Hepatocyte (in vitro differentiated cells): Measurements from ENCODE around the gene MTA3. TPM values are rescaled to one million over a fixed set of nuclear protein-coding genes. Genes with fewer than 3 reads are reported as not detected.

Experiments
- DNase-seq: peaks from one replicate; pipeline ENCODE4 v3.0.0-alpha.2; 2016; ENCODE audit warnings: low spot score
- H2AFZ ChIP-seq: fragments of 200-600 bp; sonication (generic); 2 replicates; pipeline ENCODE4 v1.6.0; 2016; ENCODE audit warnings: antibody characterized with exemption, mild to moderate bottlenecking
- H3K27ac ChIP-seq: fragments of 200-600 bp; sonication (generic); 2 replicates; pipeline ENCODE4 v1.5.1; 2016; ENCODE audit warnings: mild to moderate bottlenecking
- H3K27me3 ChIP-seq: fragments of 200-600 bp; sonication (generic); 2 replicates; pipeline ENCODE4 v1.6.1; 2016
- H3K36me3 ChIP-seq: fragments of 200-600 bp; sonication (generic); replicated peaks from 2 replicates; pipeline ENCODE4 v1.5.1; 2016; ENCODE audit warnings: low read depth; ENCODE audit not compliant: insufficient read depth
- H3K4me1 ChIP-seq: fragments of 200-600 bp; sonication (generic); 2 replicates; pipeline ENCODE4 v1.5.1; 2016; ENCODE audit warnings: mild to moderate bottlenecking, moderate library complexity; ENCODE audit not compliant: insufficient read depth
- H3K4me2 ChIP-seq: fragments of 200-600 bp; sonication (generic); 2 replicates; pipeline ENCODE4 v1.6.0; 2016
- H3K4me3 ChIP-seq: fragments of 200-600 bp; sonication (generic); 2 replicates; pipeline ENCODE4 v1.5.1; 2016; ENCODE audit warnings: mild to moderate bottlenecking
- H3K79me2 ChIP-seq: fragments of 200-600 bp; sonication (generic); 2 replicates; pipeline ENCODE4 v1.6.0; 2017; ENCODE audit warnings: mild to moderate bottlenecking
- H3K9me2 ChIP-seq: fragments of 200-600 bp; sonication (generic); replicated peaks from 2 replicates; pipeline ENCODE4 v1.6.0; 2017; ENCODE audit warnings: mild to moderate bottlenecking; ENCODE audit not compliant: insufficient read depth
- H3K9me3 ChIP-seq: fragments of 200-600 bp; sonication (generic); 2 replicates; pipeline ENCODE4 v1.5.1; 2016; ENCODE audit warnings: low read depth, mild to moderate bottlenecking
- H4K20me1 ChIP-seq: fragments of 200-600 bp; sonication (generic); 2 replicates; pipeline ENCODE4 v1.6.0; 2016; ENCODE audit warnings: mild to moderate bottlenecking; ENCODE audit not compliant: insufficient read depth, poor library complexity, severe bottlenecking
- CTCF ChIP-seq: fragments of 200-600 bp; sonication (generic); IDR thresholded peaks from 2 replicates; pipeline ENCODE4 v1.5.1; 2016; ENCODE audit warnings: antibody characterized with exemption, mild to moderate bottlenecking; ENCODE audit not compliant: poor library complexity
- EZH2 ChIP-seq: fragments of 200-600 bp; sonication (generic); IDR thresholded peaks from 2 replicates; pipeline ENCODE4 v1.6.1; 2016; ENCODE audit warnings: antibody characterized with exemption, mild to moderate bottlenecking, borderline replicate concordance
- EZH2phosphoT487 ChIP-seq: fragments of 200-600 bp; sonication (generic); IDR thresholded peaks from one replicate; pipeline ENCODE4 v1.6.1; 2018; ENCODE audit warnings: antibody characterized with exemption, mild to moderate bottlenecking, low read depth, moderate library complexity; ENCODE audit not compliant: unreplicated experiment, severe bottlenecking
- WGBS: methylation state at CpG from one replicate; pipeline ENCODE4 v1.1.6; 2016; ENCODE audit warnings: low lambda C conversion rate; ENCODE audit errors: missing lambda C conversion rate; 5-methylcytosine and 5-hydroxymethylcytosine counted together
- polyA plus RNA-seq: library from polyadenylated mRNA; unstranded; fragments of >200 nt; fragmentation: Nextera tagmentation; extraction: Ambion mirVana; gene quantifications from 2 replicates; pipeline ENCODE4 v1.2.1, GENCODE V29; 2016
- total RNA-seq: library from RNA; depleted of rRNA; stranded (reverse); fragments of >200 nt; gene quantifications from 2 replicates; pipeline ENCODE4 v1.2.3, GENCODE V29; 2014

MTA3 gene
- total and polyA plus RNA-seq, 2 experiments from 2014 or later, result 34.6 to 44.3 TPM

GRCh38 chr2:42787424-42787787 lies 219.0 kb downstream of the MTA3 start:
- WGBS, result 79% methylated on average over 3 of the region's 3 CpGs

GRCh38 chr2:42787788-42788477 lies 219.5 kb downstream of the MTA3 start:
- H2AFZ ChIP-seq, result no peak overlapping the region
- 72% methylated on average over 12 of the region's 12 CpGs for WGBS
- H3K79me2 ChIP-seq, result peaks cover 23% of the 10 kb centered on the region
- H3K9me2 ChIP-seq, result no peaks in the 10 kb centered on the region
- no peaks in the 10 kb centered on the region for H3K9me3 ChIP-seq
- no peak overlapping the region for H3K27ac ChIP-seq
- H3K27me3 ChIP-seq, result no peaks in the 10 kb centered on the region
- TF ChIP-seq EZH2 (no peak), CTCF (no peak), EZH2phosphoT487 (no peak)
- peak; percentile 8 for DNase-seq
- peaks cover 39% of the 10 kb centered on the region for H3K4me1 ChIP-seq
- H4K20me1 ChIP-seq, result no peaks in the 10 kb centered on the region
- no peak overlapping the region for H3K4me3 ChIP-seq
- H3K36me3 ChIP-seq, result no peaks in the 10 kb centered on the region
- no peak overlapping the region for H3K4me2 ChIP-seq

More at GRCh38 chr2:42787424-42787787, 219.0 kb downstream of the MTA3 start:
- TF ChIP-seq CTCF, result no peak
- no peak for TF ChIP-seq EZH2
- TF ChIP-seq EZH2phosphoT487, result no peak
- H2AFZ ChIP-seq, result no peak overlapping the region
- H3K27me3 ChIP-seq, result no peaks in the 10 kb centered on the region
- peaks cover 37% of the 10 kb centered on the region for H3K4me1 ChIP-seq
- H3K4me3 ChIP-seq, result no peak overlapping the region
- peak; percentile 3 for DNase-seq
- H3K36me3 ChIP-seq, result no peaks in the 10 kb centered on the region
- H3K27ac ChIP-seq, result no peak overlapping the region
- no peaks in the 10 kb centered on the region for H3K9me2 ChIP-seq
- H3K4me2 ChIP-seq, result no peak overlapping the region
- H4K20me1 ChIP-seq, result no peaks in the 10 kb centered on the region
- peaks cover 23% of the 10 kb centered on the region for H3K79me2 ChIP-seq
- no peaks in the 10 kb centered on the region for H3K9me3 ChIP-seq

DNA sequence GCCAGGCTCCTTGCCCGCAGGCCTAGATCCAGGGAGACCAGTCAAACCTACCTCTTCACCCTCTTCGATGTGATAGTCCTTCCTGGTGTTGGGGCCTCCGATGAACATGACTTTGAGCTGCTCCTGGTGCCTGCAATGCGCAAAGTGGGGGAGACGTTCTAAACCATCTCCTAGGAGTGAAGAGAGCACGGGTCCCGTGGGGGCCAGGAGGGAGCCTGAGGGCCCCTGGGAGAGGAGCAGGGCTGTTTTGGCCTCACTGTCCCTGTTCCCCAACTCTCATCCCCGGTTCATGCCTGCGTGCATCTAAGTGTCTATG lies 220.0 kb downstream of the MTA3 start:
- Histone ChIP-seq H4K20me1 (no peaks in the 10 kb centered on the region), H3K36me3 (no peaks in the 10 kb centered on the region), H3K9me2 (no peaks in the 10 kb centered on the region), H3K27me3 (no peaks in the 10 kb centered on the region), H3K4me1 (peaks cover 44% of the 10 kb centered on the region), H3K27ac (no peak overlapping the region), H3K4me2 (no peak overlapping the region), H2AFZ (no peak overlapping the region), H3K79me2 (peaks cover 23% of the 10 kb centered on the region), H3K4me3 (no peak overlapping the region), H3K9me3 (no peaks in the 10 kb centered on the region)
- TF ChIP-seq EZH2 (no peak), EZH2phosphoT487 (no peak)
- 86% methylated on average over 9 of the region's 9 CpGs for WGBS
- no peak for DNase-seq

DNA sequence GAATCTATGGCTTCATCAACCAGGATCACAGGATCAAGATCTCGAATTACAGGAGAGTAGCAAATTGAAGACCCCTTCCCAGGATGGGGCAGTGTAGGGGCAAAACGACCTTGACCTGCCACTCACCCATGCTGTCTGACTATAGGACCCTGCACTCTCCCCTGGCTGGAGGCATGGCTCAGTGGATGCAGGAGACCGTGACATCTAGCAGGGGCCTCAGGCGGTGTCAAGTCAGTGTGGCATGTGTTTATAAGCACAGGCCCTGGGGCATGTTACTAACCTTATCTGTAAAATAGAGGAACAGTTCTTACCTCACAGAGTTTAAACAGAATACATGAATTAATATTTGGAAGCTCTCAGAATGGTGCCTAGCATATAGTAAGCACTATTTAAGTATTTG lies 220.4 kb downstream of the MTA3 start:
- H3K36me3 ChIP-seq, result no peaks in the 10 kb centered on the region
- no peaks in the 10 kb centered on the region for H3K9me3 ChIP-seq
- H2AFZ ChIP-seq, result no peak overlapping the region
- peaks cover 25% of the 10 kb centered on the region for H3K79me2 ChIP-seq
- H3K4me2 ChIP-seq, result no peak overlapping the region
- 55% methylated on average over 4 of the region's 4 CpGs for WGBS
- H3K27me3 ChIP-seq, result no peaks in the 10 kb centered on the region
- DNase-seq, result no peak
- H4K20me1 ChIP-seq, result no peaks in the 10 kb centered on the region
- no peaks in the 10 kb centered on the region for H3K9me2 ChIP-seq
- no peak overlapping the region for H3K27ac ChIP-seq
- TF ChIP-seq EZH2 (no peak), CTCF (no peak), EZH2phosphoT487 (no peak)
- H3K4me1 ChIP-seq, result peaks cover 48% of the 10 kb centered on the region
- no peak overlapping the region for H3K4me3 ChIP-seq
